NCI-H2196 (cell line): ENCODE data around the gene DMAC2L.

ENCODE experiments used
- DNase-seq: peaks from one replicate; lab custom pipeline; 2025; ENCODE audit not compliant: unreplicated experiment; lab: John Stamatoyannopoulos, UW

The DMAC2L gene

GRCh38 chr14:50321009-50321660 lies 9.0 kb downstream of the DMAC2L start:
- DNase-seq = peak; percentile 80

- no peak for DNase-seq
Measured at GRCh38 chr14:50331596-50331995, 19.5 kb downstream of the DMAC2L start.

- no peak for DNase-seq
Measured at GRCh38 chr14:50333014-50333509, 20.9 kb downstream of the DMAC2L start.

GRCh38 chr14:50334211-50334610 lies 22.1 kb downstream of the DMAC2L start:
- no peak for DNase-seq

GRCh38 chr14:50335389-50335788 lies 23.3 kb downstream of the DMAC2L start:
- DNase-seq = peak; percentile 84

GRCh38 chr14:50335989-50336824 lies 24.1 kb downstream of the DMAC2L start:
- peak; percentile 15 for DNase-seq

GRCh38 chr14:50338587-50338986 lies 26.5 kb downstream of the DMAC2L start:
- no peak for DNase-seq

- no peak for DNase-seq
Measured at GRCh38 chr14:50339178-50339804, 27.2 kb downstream of the DMAC2L start.

- DNase-seq = no peak
Measured at GRCh38 chr14:50340045-50340444, 27.9 kb downstream of the DMAC2L start.

- DNase-seq = no peak
Measured at GRCh38 chr14:50340963-50341362, 28.8 kb downstream of the DMAC2L start.

- DNase-seq = peak; percentile 70
Measured at GRCh38 chr14:50342221-50343078, 30.3 kb downstream of the DMAC2L start.

GRCh38 chr14:50343434-50343833 lies 31.3 kb downstream of the DMAC2L start:
- DNase-seq = no peak

- no peak for DNase-seq
Measured at GRCh38 chr14:50344116-50344775, 32.1 kb downstream of the DMAC2L start.

- no peak for DNase-seq
Measured at GRCh38 chr14:50344876-50345563, 32.9 kb downstream of the DMAC2L start.

GRCh38 chr14:50345846-50346422 lies 33.8 kb downstream of the DMAC2L start:
- no peak for DNase-seq

- no peak for DNase-seq
Measured at GRCh38 chr14:50347521-50347920, 35.4 kb downstream of the DMAC2L start.

GRCh38 chr14:50348933-50349332 lies 36.8 kb downstream of the DMAC2L start:
- no peak for DNase-seq

GRCh38 chr14:50350975-50351374 lies 38.9 kb downstream of the DMAC2L start:
- no peak for DNase-seq

- no peak for DNase-seq
Measured at GRCh38 chr14:50352584-50352983, 40.5 kb downstream of the DMAC2L start.
